Left colon (tissue), 2 donors: ENCODE data around the gene RPL10. TPM values are rescaled to one million over a fixed set of nuclear protein-coding genes. Genes with fewer than 3 reads are reported as not detected.

Source experiments
- ATAC-seq: fragments of 200-7000 bp; cut with Tn5 transposase; one replicate; pipeline ENCODE4 v1.9.1; 2020; ENCODE audit warnings: mild to moderate bottlenecking, moderate library complexity
- DNase-seq, 2 donors: peaks; one replicate each; pipeline ENCODE4 v3.0.0-alpha.2; 2020
- intact Hi-C, 2 donors: fragments of 100-400 bp; cut with DNase I in 1 of 2; cut with micrococcal nuclease in 1 of 2; formaldehyde crosslinking; loops; one replicate each; pipeline versions ENCODE4 v1.11.2 to v1.14.0; 2022; cut with DNase I, micrococcal nuclease
- total RNA-seq, 2 donors: library from RNA; stranded (reverse); fragmentation: NEBNext Ultra II Directional; extraction: Animal tissue kit (Norgen Biotek cat#: 25700); gene quantifications; one replicate each; pipeline ENCODE4 v1.2.1, GENCODE V29; 2021
- donor health status: DM: no; HTN: no; CAD: no.
- donor health status: DM: yes; HTN: yes; CAD: no.

Gene RPL10
- total RNA-seq, 2 donors from 2014 or later = 2,262 to 2,406 TPM

- DNase-seq = no peak
- intact Hi-C loops = no loop called here
- ATAC-seq = no peak
Measured at GRCh38 chrX:154359362-154360154, 38.6 kb upstream of the RPL10 start.

GRCh38 chrX:154360155-154360713 lies 37.9 kb upstream of the RPL10 start:
- DNase-seq = no peak
- intact Hi-C loops = no loop called here
- no peak for ATAC-seq

- ATAC-seq = no peak
- DNase-seq = no peak
- intact Hi-C loops = no loop called here
Measured at GRCh38 chrX:154362085-154362742, 36.0 kb upstream of the RPL10 start.

- intact Hi-C loops = no loop called here
- DNase-seq = no peak
- ATAC-seq = no peak
Measured at GRCh38 chrX:154363706-154364439, 34.3 kb upstream of the RPL10 start.

- intact Hi-C loops = no loop called here
- ATAC-seq (no peak), DNase-seq (no peak)
Measured at GRCh38 chrX:154365052-154365600, 33.1 kb upstream of the RPL10 start.

GRCh38 chrX:154365997-154366665 lies 32.0 kb upstream of the RPL10 start:
- intact Hi-C loops = no loop called here
- DNase-seq (no peak), ATAC-seq (no peak)

- ATAC-seq (no peak), DNase-seq (no peak)
- intact Hi-C loops = no loop called here
Measured at GRCh38 chrX:154366666-154367055, 31.5 kb upstream of the RPL10 start.

- DNase-seq = no peak
- no peak for ATAC-seq
- intact Hi-C loops = no loop called here
Measured at GRCh38 chrX:154367474-154368308, 30.5 kb upstream of the RPL10 start.

GRCh38 chrX:154368630-154369448 lies 29.3 kb upstream of the RPL10 start:
- no peak for ATAC-seq
- intact Hi-C loops = no loop called here

GRCh38 chrX:154369449-154370299 lies 28.5 kb upstream of the RPL10 start:
- no peak for ATAC-seq
- DNase-seq = peak; percentile 52 to 78
- intact Hi-C loops = no loop called here

More at GRCh38 chrX:154368630-154369448, 29.3 kb upstream of the RPL10 start:
- DNase-seq = peak; percentile 70 to 74

GRCh38 chrX:154370300-154371016 lies 27.7 kb upstream of the RPL10 start:
- intact Hi-C loops = no loop called here
- DNase-seq (no peak), ATAC-seq (no peak)

GRCh38 chrX:154371017-154371788 lies 27.0 kb upstream of the RPL10 start:
- intact Hi-C loops = no loop called here
- ATAC-seq (peak; percentile 77), DNase-seq (peak; percentile 90)

- ATAC-seq (no peak), DNase-seq (no peak)
- intact Hi-C loops = no loop called here
Measured at GRCh38 chrX:154371789-154372300, 26.3 kb upstream of the RPL10 start.

- ATAC-seq (no peak), DNase-seq (no peak)
- intact Hi-C loops = no loop called here
Measured at GRCh38 chrX:154372612-154373022, 25.6 kb upstream of the RPL10 start.
